Sigmoid colon (tissue), 4 donors: ENCODE results near the gene STRA6.

Experiments
- CTCF ChIP-seq, 4 experiments: fragments of 450-650 bp in 3 of 4; fragments of 200-600 bp in 1 of 4; IDR thresholded peaks; one replicate each; pipeline ENCODE4 v1.5.1; 2016 to 2019; ENCODE audit warnings: antibody characterized with exemption in 4 of 4, mild to moderate bottlenecking in 3 of 4, moderate library complexity in 2 of 4
- EP300 ChIP-seq, 4 donors: sonication (generic); formaldehyde crosslinking; IDR thresholded peaks; one replicate each; pipeline ENCODE4 v1.6.1; 2017; ENCODE audit warnings: antibody characterized with exemption in 4 of 4
- POLR2A ChIP-seq, 2 donors: fragments of 450-650 bp; IDR thresholded peaks; one replicate each; pipeline ENCODE4 v1.6.1; 2016; ENCODE audit warnings: antibody characterized with exemption in 2 of 2, mild to moderate bottlenecking in 2 of 2, moderate library complexity in 2 of 2
- POLR2AphosphoS5 ChIP-seq, 4 donors: sonication (generic); formaldehyde crosslinking; IDR thresholded peaks; one replicate each; pipeline ENCODE4 v1.6.1; 2017; ENCODE audit warnings: antibody characterized with exemption in 4 of 4

DNA sequence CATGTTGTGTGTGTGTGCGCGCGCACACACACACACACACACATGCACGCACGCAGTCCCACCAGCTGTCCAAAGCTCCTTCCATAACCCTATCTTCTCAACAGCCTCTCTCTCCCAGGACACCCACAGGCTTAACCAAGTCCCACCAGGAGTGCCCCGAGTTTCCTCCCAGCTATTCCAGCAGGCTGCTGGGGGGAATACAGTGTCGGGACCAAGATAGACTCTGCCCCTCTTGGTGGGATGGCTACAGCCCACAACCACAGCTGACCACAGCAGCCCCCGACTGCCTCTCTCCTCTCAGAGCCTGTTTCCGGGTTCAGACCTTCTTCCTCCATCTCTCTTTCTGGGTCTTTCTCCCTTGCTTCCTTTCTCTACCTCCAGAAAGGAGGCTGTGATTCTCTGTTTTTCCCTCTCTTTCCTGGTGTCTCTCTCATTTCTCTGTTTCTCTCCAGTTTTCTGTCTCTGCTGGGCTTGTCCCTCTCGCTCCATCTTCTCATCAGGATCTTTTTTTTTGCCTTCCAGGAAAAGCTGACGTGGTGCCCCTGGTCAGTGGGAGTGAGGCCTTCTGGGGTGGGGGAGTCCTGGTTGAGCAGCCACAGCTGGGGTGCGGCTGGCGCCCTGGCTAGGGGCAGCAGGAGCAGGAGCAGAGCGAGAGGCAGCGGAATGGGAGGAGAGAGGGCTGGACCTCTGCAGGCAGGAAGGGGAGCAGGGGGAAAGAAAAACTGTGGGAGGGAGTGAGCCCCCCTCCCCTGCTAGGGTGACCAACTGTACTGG, 32.3 kb downstream of the STRA6 start:
- no peak for TF ChIP-seq POLR2A (IDR thresholded peaks at IDR 0.05)
- no peak for TF ChIP-seq EP300 (IDR thresholded peaks at IDR 0.05)
- TF ChIP-seq CTCF (IDR thresholded peaks at IDR 0.05), result no peak
- no peak for TF ChIP-seq POLR2AphosphoS5 (IDR thresholded peaks at IDR 0.05)
